Ecto neural progenitor cell (in vitro differentiated cells): ENCODE data around the gene RBP3.

ENCODE experiments used
- DNase-seq: peaks from one replicate; pipeline ENCODE4 v3.0.0-alpha.2; 2018; ENCODE audit warnings: low spot score

The RBP3 gene

GRCh38 chr10:47336387-47337134 is 11.6 kb upstream of the RBP3 start:
- DNase-seq = no peak

- no peak for DNase-seq
Measured at GRCh38 chr10:47337310-47337709, 10.9 kb upstream of the RBP3 start.

- DNase-seq = no peak
Measured at GRCh38 chr10:47339186-47339735, 8.9 kb upstream of the RBP3 start.

- no peak for DNase-seq
Measured at GRCh38 chr10:47339759-47340607, 8.2 kb upstream of the RBP3 start.

- DNase-seq = peak; percentile 83
Measured at GRCh38 chr10:47340608-47341170, 7.5 kb upstream of the RBP3 start.

GRCh38 chr10:47344996-47345870 is 2.9 kb upstream of the RBP3 start:
- no peak for DNase-seq

GRCh38 chr10:47346581-47347302 is 1.4 kb upstream of the RBP3 start:
- DNase-seq = no peak

GRCh38 chr10:47347303-47347675 is 874 bp upstream of the RBP3 start:
- DNase-seq = no peak

GRCh38 chr10:47348661-47349470 is 703 bp downstream of the RBP3 start:
- DNase-seq = no peak

- no peak for DNase-seq
Measured at GRCh38 chr10:47349516-47349915, 1.4 kb downstream of the RBP3 start.

GRCh38 chr10:47349941-47350371 is 1.8 kb downstream of the RBP3 start:
- no peak for DNase-seq

GRCh38 chr10:47350671-47351640 is 2.8 kb downstream of the RBP3 start:
- no peak for DNase-seq

GRCh38 chr10:47351899-47352815 is 4.0 kb downstream of the RBP3 start:
- no peak for DNase-seq

- no peak for DNase-seq
Measured at GRCh38 chr10:47353351-47353750, 5.2 kb downstream of the RBP3 start.

GRCh38 chr10:47354165-47354564 is 6.0 kb downstream of the RBP3 start:
- no peak for DNase-seq

GRCh38 chr10:47354900-47355299 is 6.7 kb downstream of the RBP3 start:
- no peak for DNase-seq

GRCh38 chr10:47356708-47357107 is 8.5 kb downstream of the RBP3 start:
- no peak for DNase-seq

GRCh38 chr10:47357131-47357582 is 9.0 kb downstream of the RBP3 start:
- DNase-seq = no peak
